ENCODE data around the gene PEX5. TPM values are rescaled to one million over a fixed set of nuclear protein-coding genes. Genes with fewer than 3 reads are reported as not detected.

PEX5 gene
- total and polyA plus RNA-seq, 2 experiments from 2014 or later, result 7.5 to 72.0 TPM

DNA sequence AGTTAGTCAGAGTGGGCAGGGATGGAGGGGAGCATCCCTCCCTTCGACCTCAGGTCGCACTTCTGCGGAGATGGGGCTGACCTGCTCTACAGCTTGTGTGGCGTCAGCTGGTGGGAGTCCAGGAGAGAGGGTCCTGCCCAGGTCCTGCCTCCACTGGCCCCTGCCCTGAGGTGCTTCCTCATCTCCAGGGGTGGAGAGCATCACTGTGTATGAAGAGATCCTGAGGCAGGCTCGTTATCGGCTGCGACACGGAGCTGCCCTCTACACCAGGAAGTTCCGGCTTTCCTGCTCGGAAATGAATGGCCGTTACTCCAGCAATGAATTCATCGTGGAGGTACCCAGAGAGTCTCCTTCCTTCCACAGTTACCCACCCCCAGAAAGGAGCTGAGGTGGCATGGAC, 39.1 kb upstream of the PEX5 start:
- H3K4me1 Mint-ChIP-seq, result no peaks in the 10 kb centered on the region
- no peak overlapping the region for H3K4me3 Mint-ChIP-seq
- no peaks in the 10 kb centered on the region for H3F3A ChIP-seq (replicated peaks; ENCODE audit: low read depth)
- H3K4me2 ChIP-seq, result no peak overlapping the region
- H3K9me3 Mint-ChIP-seq, result no peaks in the 10 kb centered on the region; the same call in 2 of the 3 replicates
- H3K27me3 ChIP-seq (ENCODE audit: insufficient read depth), result no peaks in the 10 kb centered on the region
- H3K79me2 ChIP-seq (replicated peaks; ENCODE audit: insufficient read depth), result no peaks in the 10 kb centered on the region
- H3K4me1 ChIP-seq (ENCODE audit: insufficient read depth), result no peaks in the 10 kb centered on the region
- no peaks in the 10 kb centered on the region; the same call in 1 of the 2 replicates for H4K20me1 ChIP-seq (replicated peaks; ENCODE audit: insufficient read depth)
- ATAC-seq (no peak), DNase-seq (ENCODE audit: low spot score) (no peak)
- TF ChIP-seq, protein P1, sequence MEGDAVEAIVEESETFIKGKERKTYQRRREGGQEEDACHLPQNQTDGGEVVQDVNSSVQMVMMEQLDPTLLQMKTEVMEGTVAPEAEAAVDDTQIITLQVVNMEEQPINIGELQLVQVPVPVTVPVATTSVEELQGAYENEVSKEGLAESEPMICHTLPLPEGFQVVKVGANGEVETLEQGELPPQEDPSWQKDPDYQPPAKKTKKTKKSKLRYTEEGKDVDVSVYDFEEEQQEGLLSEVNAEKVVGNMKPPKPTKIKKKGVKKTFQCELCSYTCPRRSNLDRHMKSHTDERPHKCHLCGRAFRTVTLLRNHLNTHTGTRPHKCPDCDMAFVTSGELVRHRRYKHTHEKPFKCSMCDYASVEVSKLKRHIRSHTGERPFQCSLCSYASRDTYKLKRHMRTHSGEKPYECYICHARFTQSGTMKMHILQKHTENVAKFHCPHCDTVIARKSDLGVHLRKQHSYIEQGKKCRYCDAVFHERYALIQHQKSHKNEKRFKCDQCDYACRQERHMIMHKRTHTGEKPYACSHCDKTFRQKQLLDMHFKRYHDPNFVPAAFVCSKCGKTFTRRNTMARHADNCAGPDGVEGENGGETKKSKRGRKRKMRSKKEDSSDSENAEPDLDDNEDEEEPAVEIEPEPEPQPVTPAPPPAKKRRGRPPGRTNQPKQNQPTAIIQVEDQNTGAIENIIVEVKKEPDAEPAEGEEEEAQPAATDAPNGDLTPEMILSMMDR (conservative IDR thresholded peaks at IDR 0.05; ENCODE audit: low read depth in 2 of 2), result no peak
- no peak for TF ChIP-seq ZNF331 (CRISPR knock-in tag; IDR thresholded peaks at IDR 0.05; ENCODE audit: low read depth)
- TF ChIP-seq JUNB (IDR thresholded peaks at IDR 0.05; ENCODE audit: unreplicated experiment), result no peak
- no peak for TF ChIP-seq NANOG (IDR thresholded peaks at IDR 0.05; ENCODE audit: borderline replicate concordance)
- no peak for TF ChIP-seq STAT1 (IDR thresholded peaks at IDR 0.05; ENCODE audit: unreplicated experiment)
- no peak for TF ChIP-seq CREB1 (CRISPR knock-in tag; IDR thresholded peaks at IDR 0.05; ENCODE audit: low read depth)
- TF ChIP-seq, protein P2, sequence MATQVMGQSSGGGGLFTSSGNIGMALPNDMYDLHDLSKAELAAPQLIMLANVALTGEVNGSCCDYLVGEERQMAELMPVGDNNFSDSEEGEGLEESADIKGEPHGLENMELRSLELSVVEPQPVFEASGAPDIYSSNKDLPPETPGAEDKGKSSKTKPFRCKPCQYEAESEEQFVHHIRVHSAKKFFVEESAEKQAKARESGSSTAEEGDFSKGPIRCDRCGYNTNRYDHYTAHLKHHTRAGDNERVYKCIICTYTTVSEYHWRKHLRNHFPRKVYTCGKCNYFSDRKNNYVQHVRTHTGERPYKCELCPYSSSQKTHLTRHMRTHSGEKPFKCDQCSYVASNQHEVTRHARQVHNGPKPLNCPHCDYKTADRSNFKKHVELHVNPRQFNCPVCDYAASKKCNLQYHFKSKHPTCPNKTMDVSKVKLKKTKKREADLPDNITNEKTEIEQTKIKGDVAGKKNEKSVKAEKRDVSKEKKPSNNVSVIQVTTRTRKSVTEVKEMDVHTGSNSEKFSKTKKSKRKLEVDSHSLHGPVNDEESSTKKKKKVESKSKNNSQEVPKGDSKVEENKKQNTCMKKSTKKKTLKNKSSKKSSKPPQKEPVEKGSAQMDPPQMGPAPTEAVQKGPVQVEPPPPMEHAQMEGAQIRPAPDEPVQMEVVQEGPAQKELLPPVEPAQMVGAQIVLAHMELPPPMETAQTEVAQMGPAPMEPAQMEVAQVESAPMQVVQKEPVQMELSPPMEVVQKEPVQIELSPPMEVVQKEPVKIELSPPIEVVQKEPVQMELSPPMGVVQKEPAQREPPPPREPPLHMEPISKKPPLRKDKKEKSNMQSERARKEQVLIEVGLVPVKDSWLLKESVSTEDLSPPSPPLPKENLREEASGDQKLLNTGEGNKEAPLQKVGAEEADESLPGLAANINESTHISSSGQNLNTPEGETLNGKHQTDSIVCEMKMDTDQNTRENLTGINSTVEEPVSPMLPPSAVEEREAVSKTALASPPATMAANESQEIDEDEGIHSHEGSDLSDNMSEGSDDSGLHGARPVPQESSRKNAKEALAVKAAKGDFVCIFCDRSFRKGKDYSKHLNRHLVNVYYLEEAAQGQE (IDR thresholded peaks at IDR 0.05; ENCODE audit: unreplicated experiment), result no peak
- TF ChIP-seq, protein P3, sequence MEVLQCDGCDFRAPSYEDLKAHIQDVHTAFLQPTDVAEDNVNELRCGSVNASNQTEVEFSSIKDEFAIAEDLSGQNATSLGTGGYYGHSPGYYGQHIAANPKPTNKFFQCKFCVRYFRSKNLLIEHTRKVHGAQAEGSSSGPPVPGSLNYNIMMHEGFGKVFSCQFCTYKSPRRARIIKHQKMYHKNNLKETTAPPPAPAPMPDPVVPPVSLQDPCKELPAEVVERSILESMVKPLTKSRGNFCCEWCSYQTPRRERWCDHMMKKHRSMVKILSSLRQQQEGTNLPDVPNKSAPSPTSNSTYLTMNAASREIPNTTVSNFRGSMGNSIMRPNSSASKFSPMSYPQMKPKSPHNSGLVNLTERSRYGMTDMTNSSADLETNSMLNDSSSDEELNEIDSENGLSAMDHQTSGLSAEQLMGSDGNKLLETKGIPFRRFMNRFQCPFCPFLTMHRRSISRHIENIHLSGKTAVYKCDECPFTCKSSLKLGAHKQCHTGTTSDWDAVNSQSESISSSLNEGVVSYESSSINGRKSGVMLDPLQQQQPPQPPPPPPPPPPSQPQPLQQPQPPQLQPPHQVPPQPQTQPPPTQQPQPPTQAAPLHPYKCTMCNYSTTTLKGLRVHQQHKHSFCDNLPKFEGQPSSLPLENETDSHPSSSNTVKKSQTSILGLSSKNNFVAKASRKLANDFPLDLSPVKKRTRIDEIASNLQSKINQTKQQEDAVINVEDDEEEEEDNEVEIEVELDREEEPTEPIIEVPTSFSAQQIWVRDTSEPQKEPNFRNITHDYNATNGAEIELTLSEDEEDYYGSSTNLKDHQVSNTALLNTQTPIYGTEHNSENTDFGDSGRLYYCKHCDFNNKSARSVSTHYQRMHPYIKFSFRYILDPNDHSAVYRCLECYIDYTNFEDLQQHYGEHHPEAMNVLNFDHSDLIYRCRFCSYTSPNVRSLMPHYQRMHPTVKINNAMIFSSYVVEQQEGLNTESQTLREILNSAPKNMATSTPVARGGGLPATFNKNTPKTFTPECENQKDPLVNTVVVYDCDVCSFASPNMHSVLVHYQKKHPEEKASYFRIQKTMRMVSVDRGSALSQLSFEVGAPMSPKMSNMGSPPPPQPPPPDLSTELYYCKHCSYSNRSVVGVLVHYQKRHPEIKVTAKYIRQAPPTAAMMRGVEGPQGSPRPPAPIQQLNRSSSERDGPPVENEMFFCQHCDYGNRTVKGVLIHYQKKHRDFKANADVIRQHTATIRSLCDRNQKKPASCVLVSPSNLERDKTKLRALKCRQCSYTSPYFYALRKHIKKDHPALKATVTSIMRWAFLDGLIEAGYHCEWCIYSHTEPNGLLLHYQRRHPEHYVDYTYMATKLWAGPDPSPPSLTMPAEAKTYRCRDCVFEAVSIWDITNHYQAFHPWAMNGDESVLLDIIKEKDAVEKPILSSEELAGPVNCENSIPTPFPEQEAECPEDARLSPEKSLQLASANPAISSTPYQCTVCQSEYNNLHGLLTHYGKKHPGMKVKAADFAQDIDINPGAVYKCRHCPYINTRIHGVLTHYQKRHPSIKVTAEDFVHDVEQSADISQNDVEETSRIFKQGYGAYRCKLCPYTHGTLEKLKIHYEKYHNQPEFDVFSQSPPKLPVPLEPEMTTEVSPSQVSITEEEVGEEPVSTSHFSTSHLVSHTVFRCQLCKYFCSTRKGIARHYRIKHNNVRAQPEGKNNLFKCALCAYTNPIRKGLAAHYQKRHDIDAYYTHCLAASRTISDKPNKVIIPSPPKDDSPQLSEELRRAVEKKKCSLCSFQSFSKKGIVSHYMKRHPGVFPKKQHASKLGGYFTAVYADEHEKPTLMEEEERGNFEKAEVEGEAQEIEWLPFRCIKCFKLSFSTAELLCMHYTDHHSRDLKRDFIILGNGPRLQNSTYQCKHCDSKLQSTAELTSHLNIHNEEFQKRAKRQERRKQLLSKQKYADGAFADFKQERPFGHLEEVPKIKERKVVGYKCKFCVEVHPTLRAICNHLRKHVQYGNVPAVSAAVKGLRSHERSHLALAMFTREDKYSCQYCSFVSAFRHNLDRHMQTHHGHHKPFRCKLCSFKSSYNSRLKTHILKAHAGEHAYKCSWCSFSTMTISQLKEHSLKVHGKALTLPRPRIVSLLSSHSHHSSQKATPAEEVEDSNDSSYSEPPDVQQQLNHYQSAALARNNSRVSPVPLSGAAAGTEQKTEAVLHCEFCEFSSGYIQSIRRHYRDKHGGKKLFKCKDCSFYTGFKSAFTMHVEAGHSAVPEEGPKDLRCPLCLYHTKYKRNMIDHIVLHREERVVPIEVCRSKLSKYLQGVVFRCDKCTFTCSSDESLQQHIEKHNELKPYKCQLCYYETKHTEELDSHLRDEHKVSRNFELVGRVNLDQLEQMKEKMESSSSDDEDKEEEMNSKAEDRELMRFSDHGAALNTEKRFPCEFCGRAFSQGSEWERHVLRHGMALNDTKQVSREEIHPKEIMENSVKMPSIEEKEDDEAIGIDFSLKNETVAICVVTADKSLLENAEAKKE (CRISPR knock-in tag; IDR thresholded peaks at IDR 0.05), result no peak
- TF ChIP-seq EZH2 (IDR thresholded peaks at IDR 0.05; ENCODE audit: low read depth, unreplicated experiment), result no peak
- TF ChIP-seq, protein P4, sequence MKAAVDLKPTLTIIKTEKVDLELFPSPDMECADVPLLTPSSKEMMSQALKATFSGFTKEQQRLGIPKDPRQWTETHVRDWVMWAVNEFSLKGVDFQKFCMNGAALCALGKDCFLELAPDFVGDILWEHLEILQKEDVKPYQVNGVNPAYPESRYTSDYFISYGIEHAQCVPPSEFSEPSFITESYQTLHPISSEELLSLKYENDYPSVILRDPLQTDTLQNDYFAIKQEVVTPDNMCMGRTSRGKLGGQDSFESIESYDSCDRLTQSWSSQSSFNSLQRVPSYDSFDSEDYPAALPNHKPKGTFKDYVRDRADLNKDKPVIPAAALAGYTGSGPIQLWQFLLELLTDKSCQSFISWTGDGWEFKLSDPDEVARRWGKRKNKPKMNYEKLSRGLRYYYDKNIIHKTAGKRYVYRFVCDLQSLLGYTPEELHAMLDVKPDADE (IDR thresholded peaks at IDR 0.05), result no peak
- TF ChIP-seq ZNF114 (CRISPR knock-in tag; IDR thresholded peaks at IDR 0.05), result no peak
- no peak for TF ChIP-seq EZH2phosphoT487 (IDR thresholded peaks at IDR 0.05; ENCODE audit: unreplicated experiment)
- no peak for TF ChIP-seq POLR2AphosphoS5 (IDR thresholded peaks at IDR 0.05; ENCODE audit: low read depth)
- no peak overlapping the region for H2AFZ ChIP-seq
- H3K36me3 Mint-ChIP-seq (ENCODE audit: low read depth), result peaks cover 6% of the 10 kb centered on the region
- H3K9me2 ChIP-seq (ENCODE audit: insufficient read depth), result no peaks in the 10 kb centered on the region
- H3K27me3 Mint-ChIP-seq (ENCODE audit: insufficient read depth, low read depth, poor library complexity), result peaks cover 2% of the 10 kb centered on the region
- H3K27ac Mint-ChIP-seq, result no peak overlapping the region
- no peaks in the 10 kb centered on the region; the same call in 1 of the 2 replicates for H3K36me3 ChIP-seq (ENCODE audit: insufficient read depth)
- no peak overlapping the region for H3K4me3 ChIP-seq
- no peak overlapping the region for H3K27ac ChIP-seq (ENCODE audit: low read depth)
